ENCODE measurements around the gene HERC2. TPM values are rescaled to one million over a fixed set of nuclear protein-coding genes. Genes with fewer than 3 reads are reported as not detected.
"Not testable (repeated sequence)": the region's sequence is repeated elsewhere in the genome, so short reads cannot be mapped to it uniquely, and the experiment has no call there.

The HERC2 gene
- total RNA-seq, 1 experiment from 2014 or later, result 69.7 TPM

- ChIA-PET CTCF (no interaction called here), POLR2A (no interaction called here)
- Histone ChIP-seq H3K27ac (ENCODE audit: low read length) (no peak overlapping the region), H3K4me1 (ENCODE audit: control insufficient read depth, insufficient read depth, low read length) (no peaks in the 10 kb centered on the region), H3K27me3 (ENCODE audit: control insufficient read depth, insufficient read depth, low read length) (no peaks in the 10 kb centered on the region), H3K4me3 (ENCODE audit: low read depth in 2 of 2, low read length in 2 of 2) (no peak overlapping the region), H3K9me3 (ENCODE audit: control insufficient read depth, insufficient read depth, low read depth, low read length) (no peaks in the 10 kb centered on the region), H3K36me3 (ENCODE audit: control insufficient read depth, insufficient read depth, low read length) (peaks cover 8% of the 10 kb centered on the region; the same call in 1 of the 2 replicates)
- intact Hi-C loops (cut with micrococcal nuclease; ENCODE audit: unreplicated experiment) (no loop called here), in situ Hi-C loops (cut with HindIII; ENCODE audit: low pct_unique_long_range_greater_than_20kb, low sequenced_read_pairs) (no loop called here)
- TF ChIP-seq CTCF (IDR thresholded peaks at IDR 0.05), result no peak
- no peak for TF ChIP-seq POLR2AphosphoS5 (IDR thresholded peaks at IDR 0.05; ENCODE audit: low read depth, low read length)
- no peak for TF ChIP-seq SIN3A (IDR thresholded peaks at IDR 0.05; ENCODE audit: borderline replicate concordance, insufficient read depth, low read depth, low read length)
- TF ChIP-seq TCF7L2 (IDR thresholded peaks at IDR 0.05; ENCODE audit: low read depth, low read length), result no peak
- TF ChIP-seq REST (IDR thresholded peaks at IDR 0.05; ENCODE audit: insufficient read depth in 1 of 2, low read depth in 2 of 2, low read length in 1 of 2), result no peak
- ATAC-seq (no peak), DNase-seq (ENCODE audit: low read depth, low spot score) (no peak)
- no TSS peak for BruUV-seq (replicated peaks)
Observed at GRCh38 chr15:28178290-28178689, 143.7 kb downstream of the HERC2 start.

GRCh38 chr15:28169366-28169765 is 152.6 kb downstream of the HERC2 start:
- no peak overlapping the region for H3K27ac ChIP-seq (ENCODE audit: low read length)
- H3K27me3 ChIP-seq (ENCODE audit: control insufficient read depth, insufficient read depth, low read length), result no peaks in the 10 kb centered on the region
- no peak overlapping the region for H3K4me3 ChIP-seq (ENCODE audit: low read depth in 2 of 2, low read length in 2 of 2)
- peaks cover 6% of the 10 kb centered on the region for H3K36me3 ChIP-seq (ENCODE audit: control insufficient read depth, insufficient read depth, low read length)
- TF ChIP-seq CTCF (IDR thresholded peaks at IDR 0.05) (no peak), POLR2AphosphoS5 (IDR thresholded peaks at IDR 0.05; ENCODE audit: low read depth, low read length) (no peak), TCF7L2 (IDR thresholded peaks at IDR 0.05; ENCODE audit: low read depth, low read length) (no peak), SIN3A (IDR thresholded peaks at IDR 0.05; ENCODE audit: borderline replicate concordance, insufficient read depth, low read depth, low read length) (no peak), REST (IDR thresholded peaks at IDR 0.05; ENCODE audit: insufficient read depth in 1 of 2, low read depth in 2 of 2, low read length in 1 of 2) (no peak)
- H3K9me3 ChIP-seq (ENCODE audit: control insufficient read depth, insufficient read depth, low read depth, low read length), result no peaks in the 10 kb centered on the region
- in situ Hi-C loops (cut with HindIII; ENCODE audit: low pct_unique_long_range_greater_than_20kb, low sequenced_read_pairs) (no loop called here), intact Hi-C loops (cut with micrococcal nuclease; ENCODE audit: unreplicated experiment) (no loop called here)
- ATAC-seq (no peak), DNase-seq (ENCODE audit: low read depth, low spot score) (no peak)
- CTCF ChIA-PET, result no interaction called here
- POLR2A ChIA-PET, result no interaction called here
- no TSS peak for BruUV-seq (replicated peaks)
- no peaks in the 10 kb centered on the region for H3K4me1 ChIP-seq (ENCODE audit: control insufficient read depth, insufficient read depth, low read length)

GRCh38 chr15:28168405-28169121 is 153.4 kb downstream of the HERC2 start:
- BruUV-seq (replicated peaks); H3K4me3 ChIP-seq (ENCODE audit: low read depth in 2 of 2, low read length in 2 of 2); H3K4me1 ChIP-seq (ENCODE audit: control insufficient read depth, insufficient read depth, low read length); intact Hi-C loops (cut with micrococcal nuclease; ENCODE audit: unreplicated experiment); H3K27ac ChIP-seq (ENCODE audit: low read length); CTCF ChIA-PET; in situ Hi-C loops (cut with HindIII; ENCODE audit: low pct_unique_long_range_greater_than_20kb, low sequenced_read_pairs); DNase-seq (ENCODE audit: low read depth, low spot score); POLR2A ChIA-PET; H3K36me3 ChIP-seq (ENCODE audit: control insufficient read depth, insufficient read depth, low read length); H3K27me3 ChIP-seq (ENCODE audit: control insufficient read depth, insufficient read depth, low read length); ATAC-seq; H3K9me3 ChIP-seq (ENCODE audit: control insufficient read depth, insufficient read depth, low read depth, low read length): not testable (repeated sequence)
